ENCODE results near the gene OSBPL10.

GRCh38 chr3:31853580-31853979 lies 127.5 kb downstream of the OSBPL10 start:
- TF ChIP-seq CTCF (IDR thresholded peaks at IDR 0.05) (no peak), POLR2A (IDR thresholded peaks at IDR 0.05) (no peak), EP300 (IDR thresholded peaks at IDR 0.05) (no peak)
